Lung (tissue), 12 donors: ENCODE data around the gene PRKAR1A. TPM values are rescaled to one million over a fixed set of nuclear protein-coding genes. Genes with fewer than 3 reads are reported as not detected.

ENCODE experiments used
- ATAC-seq: fragments of 200-7000 bp; cut with Tn5 transposase; one replicate; pipeline ENCODE4 v1.9.1; 2020; ENCODE audit warnings: moderate number of reproducible peaks; ENCODE audit not compliant: insufficient read depth, low FRiP score
- DNase-seq, 3 donors: peaks; one replicate each; pipeline ENCODE4 v3.0.0-alpha.2; 2013 to 2017
- H3K27ac ChIP-seq, 2 donors: one replicate each; pipeline ENCODE4 v1.5.1; 2013; ENCODE audit warnings: mild to moderate bottlenecking in 2 of 2, moderate library complexity in 2 of 2, control low read depth in 1 of 2, inconsistent platforms in 1 of 2, low read depth in 1 of 2, low read length in 1 of 2
- H3K27me3 ChIP-seq, 3 donors: one replicate each; pipeline ENCODE4 v1.5.1; 2013; ENCODE audit warnings: low read length in 2 of 3; ENCODE audit not compliant: control insufficient read depth in 3 of 3, insufficient read depth in 3 of 3
- H3K36me3 ChIP-seq, 4 donors: one replicate each; pipeline ENCODE4 v1.5.1; 2013; ENCODE audit warnings: low read length in 4 of 4, mild to moderate bottlenecking in 1 of 4, moderate library complexity in 1 of 4; ENCODE audit not compliant: control insufficient read depth in 4 of 4, insufficient read depth in 4 of 4
- H3K4me1 ChIP-seq, 5 donors: one replicate each; pipeline ENCODE4 v1.5.1; 2013; ENCODE audit warnings: low read length in 5 of 5, mild to moderate bottlenecking in 2 of 5, moderate library complexity in 1 of 5; ENCODE audit not compliant: control insufficient read depth in 5 of 5, insufficient read depth in 5 of 5
- H3K4me3 ChIP-seq: one replicate; pipeline ENCODE4 v1.5.1; 2013; ENCODE audit warnings: mild to moderate bottlenecking, control low read depth, moderate library complexity
- H3K9ac ChIP-seq, 2 donors: one replicate each; pipeline ENCODE4 v1.5.1; 2013; ENCODE audit warnings: low read length in 2 of 2, control low read depth in 1 of 2; ENCODE audit not compliant: insufficient read depth in 1 of 2
- H3K9me3 ChIP-seq, 4 donors: one replicate each; pipeline ENCODE4 v1.5.1; 2013; ENCODE audit warnings: low read length in 3 of 4, mild to moderate bottlenecking in 1 of 4, moderate library complexity in 1 of 4; ENCODE audit not compliant: control insufficient read depth in 4 of 4, insufficient read depth in 3 of 4
- CTCF ChIP-seq: IDR thresholded peaks from 2 replicates; pipeline ENCODE4 v1.5.1; 2012; ENCODE audit warnings: mild to moderate bottlenecking; ENCODE audit errors: control extremely low read depth, extremely low read depth
- WGBS, 2 donors: extraction: QIAGEN DNeasy Blood & Tissue Kit; methylation state at CpG; one replicate each; pipeline ENCODE4 v1.1.7; 2013; 5-methylcytosine and 5-hydroxymethylcytosine counted together
- polyA plus RNA-seq, 2 donors: library from polyadenylated mRNA; stranded (reverse); fragments of 200-250 nt; gene quantifications; one replicate each; pipeline ENCODE4 v1.2.1, GENCODE V29; 2013
- total RNA-seq, 2 donors: library from RNA; depleted of rRNA in 1 of 2; stranded (reverse); fragments of >200 nt in 1 of 2; gene quantifications; one replicate each; pipeline ENCODE4 v1.2.1, GENCODE V29; 2014 to 2021
- donor health status: control.
- donor health status: control.
- donor health status: Bipolar disorder and iron deficiency.
- donor health status: healthy.
- donor health status: DM: yes; HTN: yes; CAD: no.

The PRKAR1A gene
- total and polyA plus RNA-seq, 4 donors: 74.0 to 422 (median 265) TPM

GRCh38 chr17:68560966-68561720, 48.9 kb downstream of the PRKAR1A start:
- Histone ChIP-seq H3K9me3 (no peaks in the 10 kb centered on the region), H3K27ac (no peak overlapping the region), H3K4me1 (peaks cover 0 to 21% (median 3%) of the 10 kb centered on the region in 5 donors), H3K9ac (no peak overlapping the region), H3K27me3 (no peaks in the 10 kb centered on the region), H3K4me3 (no peak overlapping the region), H3K36me3 (peaks cover 0 to 2% (median 0%) of the 10 kb centered on the region in 4 donors)
- 53 to 58% methylated on average over 3 of the region's 3 CpGs for WGBS, 2 donors
- ATAC-seq: no peak
- peak; percentile 27 to 94 (median 92) for DNase-seq
- no peak for TF ChIP-seq CTCF

GRCh38 chr17:68562736-68563135, 50.5 kb downstream of the PRKAR1A start:
- Histone ChIP-seq H3K9ac (no peak overlapping the region), H3K4me1 (peaks cover 0 to 25% (median 3%) of the 10 kb centered on the region in 5 donors), H3K27me3 (no peaks in the 10 kb centered on the region), H3K36me3 (peaks cover 0 to 2% (median 0%) of the 10 kb centered on the region in 4 donors), H3K4me3 (no peak overlapping the region), H3K9me3 (no peaks in the 10 kb centered on the region), H3K27ac (no peak overlapping the region)
- DNase-seq: no peak
- whole genome bisulfite sequencing, 2 donors: 82 to 92% methylated on average over 4 of the region's 4 CpGs
- no peak for ATAC-seq
- no peak for TF ChIP-seq CTCF

GRCh38 chr17:68564415-68565111, 52.3 kb downstream of the PRKAR1A start:
- TF ChIP-seq CTCF: no peak
- no peaks in the 10 kb centered on the region for H3K9me3 ChIP-seq
- no peak for ATAC-seq
- peaks cover 0 to 25% (median 3%) of the 10 kb centered on the region in 5 donors for H3K4me1 ChIP-seq
- no peak overlapping the region for H3K9ac ChIP-seq
- no peak for DNase-seq
- H3K36me3 ChIP-seq: peaks cover 0 to 2% (median 0%) of the 10 kb centered on the region in 4 donors
- no peak overlapping the region for H3K4me3 ChIP-seq
- H3K27me3 ChIP-seq: no peaks in the 10 kb centered on the region
- 83 to 91% methylated on average over 8 of the region's 8 CpGs for WGBS, 2 donors
- peak overlapping the region in 1 of 2 donors; percentile 4 for H3K27ac ChIP-seq
